Measurements from ENCODE around the gene VAV3. TPM values are rescaled to one million over a fixed set of nuclear protein-coding genes. Genes with fewer than 3 reads are reported as not detected.

The VAV3 gene
- polyA plus RNA-seq, 3 donors, result 5.4 to 9.2 (median 9.0) TPM

- Mint-ChIP-seq H3K36me3 (peaks cover 40 to 60% of the 10 kb centered on the region in 2 donors), H3K27ac (no peak overlapping the region), H3K27me3 (ENCODE audit: low read depth in 3 of 3) (no peaks in the 10 kb centered on the region), H3K4me1 (no peaks in the 10 kb centered on the region), H3K9me3 (no peaks in the 10 kb centered on the region), H3K4me3 (no peak overlapping the region)
- H2AFZ ChIP-seq (ENCODE audit: insufficient read depth, low read depth, low read length, poor library complexity, severe bottlenecking), result no peak overlapping the region
- H3K36me3 ChIP-seq (replicated peaks in 1 of 2; ENCODE audit: control insufficient read depth in 1 of 2, insufficient read depth in 2 of 2, low read length in 2 of 2), result peaks cover 30 to 55% of the 10 kb centered on the region in 2 donors
- intact Hi-C loops (cut with micrococcal nuclease), result no loop called here
- H3K27ac ChIP-seq (ENCODE audit: low read depth in 1 of 2, low read length in 2 of 2), result no peak overlapping the region
- no peaks in the 10 kb centered on the region for H3K4me1 ChIP-seq (ENCODE audit: control insufficient read depth in 1 of 2, insufficient read depth in 2 of 2, low read length in 2 of 2)
- no peaks in the 10 kb centered on the region for H3K79me2 ChIP-seq (ENCODE audit: insufficient read depth, low read length)
- H3K9ac ChIP-seq (ENCODE audit: insufficient read depth, low read length, poor library complexity, severe bottlenecking), result no peak overlapping the region
- H3K27me3 ChIP-seq (ENCODE audit: control insufficient read depth in 2 of 2, insufficient read depth in 2 of 2, low read length in 2 of 2), result no peaks in the 10 kb centered on the region
- no peak overlapping the region for H3K4me3 ChIP-seq (replicated peaks in 1 of 3; ENCODE audit: low read depth in 2 of 3, low read length in 3 of 3)
- no peaks in the 10 kb centered on the region for H3K9me3 ChIP-seq (replicated peaks in 1 of 2; ENCODE audit: control insufficient read depth in 1 of 2, insufficient read depth in 1 of 2, low read length in 2 of 2)
- no peak for DNase-seq
- no peak for TF ChIP-seq CTCF (IDR thresholded peaks at IDR 0.05)
- H4K20me1 ChIP-seq (ENCODE audit: insufficient read depth, low read length), result no peaks in the 10 kb centered on the region
- no CpG with 5 or more reads among the region's 2 CpGs for WGBS (ENCODE audit: insufficient coverage)
- H3K4me2 ChIP-seq (replicated peaks; ENCODE audit: extremely low read depth, low read length, poor library complexity, severe bottlenecking), result no peak overlapping the region
Measured at GRCh38 chr1:107748531-107748930, 216.4 kb downstream of the VAV3 start.

- Mint-ChIP-seq H3K4me1 (peaks cover 29% of the 10 kb centered on the region), H3K27me3 (ENCODE audit: low read depth in 3 of 3) (no peaks in the 10 kb centered on the region), H3K36me3 (peaks cover 38 to 42% of the 10 kb centered on the region in 2 donors), H3K27ac (no peak overlapping the region), H3K9me3 (peaks cover 0 to 3% (median 0%) of the 10 kb centered on the region in 7 donors), H3K4me3 (no peak overlapping the region)
- no peak overlapping the region for H3K4me3 ChIP-seq (replicated peaks in 1 of 3; ENCODE audit: low read depth in 2 of 3, low read length in 3 of 3)
- no peaks in the 10 kb centered on the region for H3K9me3 ChIP-seq (replicated peaks in 1 of 2; ENCODE audit: control insufficient read depth in 1 of 2, insufficient read depth in 1 of 2, low read length in 2 of 2)
- H3K9ac ChIP-seq (ENCODE audit: insufficient read depth, low read length, poor library complexity, severe bottlenecking), result no peak overlapping the region
- H3K4me1 ChIP-seq (ENCODE audit: control insufficient read depth in 1 of 2, insufficient read depth in 2 of 2, low read length in 2 of 2), result peaks cover 14 to 15% of the 10 kb centered on the region in 2 donors
- no peak for TF ChIP-seq CTCF (IDR thresholded peaks at IDR 0.05)
- H3K4me2 ChIP-seq (replicated peaks; ENCODE audit: extremely low read depth, low read length, poor library complexity, severe bottlenecking), result no peak overlapping the region
- WGBS (ENCODE audit: insufficient coverage), result 100% methylated on average over 3 of the region's 4 CpGs
- peaks cover 3 to 33% of the 10 kb centered on the region in 2 donors for H3K36me3 ChIP-seq (replicated peaks in 1 of 2; ENCODE audit: control insufficient read depth in 1 of 2, insufficient read depth in 2 of 2, low read length in 2 of 2)
- no peaks in the 10 kb centered on the region for H4K20me1 ChIP-seq (ENCODE audit: insufficient read depth, low read length)
- no peak overlapping the region for H2AFZ ChIP-seq (ENCODE audit: insufficient read depth, low read depth, low read length, poor library complexity, severe bottlenecking)
- no peaks in the 10 kb centered on the region for H3K79me2 ChIP-seq (ENCODE audit: insufficient read depth, low read length)
- H3K27ac ChIP-seq (ENCODE audit: low read depth in 1 of 2, low read length in 2 of 2), result no peak overlapping the region
- DNase-seq, result no peak
- intact Hi-C loops (cut with micrococcal nuclease), result no loop called here
- no peaks in the 10 kb centered on the region for H3K27me3 ChIP-seq (ENCODE audit: control insufficient read depth in 2 of 2, insufficient read depth in 2 of 2, low read length in 2 of 2)
Measured at GRCh38 chr1:107741242-107741641, 223.7 kb downstream of the VAV3 start.

Data from CD14-positive monocyte (primary cell).